GM23338 (cell line): ENCODE data around the gene FAXDC2. TPM values are rescaled to one million over a fixed set of nuclear protein-coding genes. Genes with fewer than 3 reads are reported as not detected.

Source experiments
- ATAC-seq: fragments of 200-7000 bp; cut with Tn5 transposase; 3 replicates; pipeline ENCODE4 v1.9.1; 2020
- DNase-seq: peaks from one replicate; pipeline ENCODE4 v3.0.0-alpha.2; 2015; ENCODE audit warnings: low spot score
- H2AFZ ChIP-seq: fragments of 200-600 bp; sonication (generic); 2 replicates; pipeline ENCODE4 v1.8.0; 2016; ENCODE audit warnings: antibody characterized with exemption, mild to moderate bottlenecking, moderate library complexity
- H3F3A ChIP-seq: fragments of 200-600 bp; sonication (generic); replicated peaks from 2 replicates; pipeline ENCODE4 v1.8.0; 2017; ENCODE audit warnings: antibody characterized with exemption, mixed run types, low read depth
- H3K27ac ChIP-seq: fragments of 200-600 bp; sonication (generic); 2 replicates; pipeline ENCODE4 v1.6.1; 2016; ENCODE audit warnings: low read depth
- H3K27me3 ChIP-seq: fragments of 200-600 bp; sonication (generic); 2 replicates; pipeline ENCODE4 v1.8.0; 2016; ENCODE audit warnings: mild to moderate bottlenecking, mixed run types, moderate library complexity; ENCODE audit not compliant: insufficient read depth
- H3K36me3 ChIP-seq: fragments of 200-600 bp; sonication (generic); 2 replicates; pipeline ENCODE4 v1.8.0; 2016; ENCODE audit warnings: mild to moderate bottlenecking; ENCODE audit not compliant: insufficient read depth
- H3K4me1 ChIP-seq: fragments of 200-600 bp; sonication (generic); 2 replicates; pipeline ENCODE4 v1.8.0; 2016; ENCODE audit warnings: mild to moderate bottlenecking, moderate library complexity; ENCODE audit not compliant: insufficient read depth
- H3K4me2 ChIP-seq: fragments of 200-600 bp; sonication (generic); 2 replicates; pipeline ENCODE4 v1.7.1; 2017; ENCODE audit warnings: mixed run types
- H3K4me3 ChIP-seq: fragments of 200-600 bp; sonication (generic); 2 replicates; pipeline ENCODE4 v1.6.1; 2016; ENCODE audit warnings: mixed run types
- H3K79me2 ChIP-seq: fragments of 200-600 bp; sonication (generic); replicated peaks from 2 replicates; pipeline ENCODE4 v1.8.0; 2017; ENCODE audit warnings: mild to moderate bottlenecking; ENCODE audit not compliant: insufficient read depth
- H3K9me2 ChIP-seq: fragments of 200-600 bp; sonication (generic); 2 replicates; pipeline ENCODE4 v1.8.0; 2017; ENCODE audit not compliant: insufficient read depth
- H4K20me1 ChIP-seq: fragments of 200-600 bp; sonication (generic); replicated peaks from 2 replicates; pipeline ENCODE4 v1.8.0; 2017; ENCODE audit warnings: mild to moderate bottlenecking; ENCODE audit not compliant: insufficient read depth
- H3K27ac Mint-ChIP-seq: 2 replicates; pipeline ENCODE4 v1.8.0; 2020; ENCODE audit warnings: inconsistent platforms, mild to moderate bottlenecking, moderate library complexity, mixed read lengths
- H3K27me3 Mint-ChIP-seq: 3 replicates; pipeline ENCODE4 v1.8.0; 2022; ENCODE audit warnings: low read depth, mild to moderate bottlenecking, moderate library complexity, mixed read lengths, inconsistent platforms; ENCODE audit not compliant: insufficient read depth, poor library complexity
- H3K36me3 Mint-ChIP-seq: 3 replicates; pipeline ENCODE4 v1.8.0; 2021; ENCODE audit warnings: low read depth, mild to moderate bottlenecking, inconsistent platforms, moderate library complexity, mixed read lengths
- H3K4me1 Mint-ChIP-seq: 3 replicates; pipeline ENCODE4 v1.8.0; 2020; ENCODE audit warnings: mild to moderate bottlenecking, inconsistent platforms, mixed read lengths
- H3K4me3 Mint-ChIP-seq: 3 replicates; pipeline ENCODE4 v1.8.0; 2021; ENCODE audit warnings: moderate library complexity, mild to moderate bottlenecking, inconsistent platforms, mixed read lengths
- H3K9me3 Mint-ChIP-seq: 3 replicates; pipeline ENCODE4 v1.8.0; 2020; ENCODE audit warnings: moderate library complexity, mild to moderate bottlenecking, inconsistent platforms, mixed read lengths
- CREB1 ChIP-seq: fragments of 250-450 bp; sonication (Bioruptor Pico); IDR thresholded peaks from 2 replicates; pipeline ENCODE4 v1.5.0; 2020; ENCODE audit warnings: low read depth, mild to moderate bottlenecking, moderate library complexity
- CTCF ChIP-seq, 2 experiments: fragments of 200-600 bp in 1 of 2; sonication (generic) in 1 of 2; conservative IDR thresholded peaks; 2 replicates each; pipeline versions ENCODE4 v1.5.1 to v1.6.1; 2016 to 2017; ENCODE audit warnings: antibody characterized with exemption in 2 of 2, low read depth in 2 of 2, mild to moderate bottlenecking in 2 of 2, moderate library complexity in 1 of 2
- ETS1 ChIP-seq: IDR thresholded peaks from 2 replicates; pipeline ENCODE4 v1.6.1; 2016; ENCODE audit warnings: antibody characterized with exemption
- EZH2 ChIP-seq: fragments of 200-600 bp; sonication (generic); IDR thresholded peaks from one replicate; pipeline ENCODE4 v1.8.0; 2017; ENCODE audit warnings: antibody characterized with exemption, mild to moderate bottlenecking, low read depth; ENCODE audit not compliant: unreplicated experiment
- EZH2phosphoT487 ChIP-seq: fragments of 200-600 bp; sonication (generic); IDR thresholded peaks from one replicate; pipeline ENCODE4 v1.8.1; 2018; ENCODE audit warnings: antibody characterized with exemption; ENCODE audit not compliant: unreplicated experiment
- JUNB ChIP-seq: IDR thresholded peaks from one replicate; pipeline ENCODE4 v1.6.1; 2016; ENCODE audit warnings: antibody characterized with exemption; ENCODE audit not compliant: unreplicated experiment
- NANOG ChIP-seq: IDR thresholded peaks from 2 replicates; pipeline ENCODE4 v1.6.1; 2016; ENCODE audit warnings: antibody characterized with exemption, borderline replicate concordance
- POLR2AphosphoS5 ChIP-seq: IDR thresholded peaks from 2 replicates; pipeline ENCODE4 v1.6.1; 2016; ENCODE audit warnings: antibody characterized with exemption, low read depth
- REST ChIP-seq: IDR thresholded peaks from one replicate; pipeline ENCODE4 v1.6.1; 2018; ENCODE audit warnings: antibody characterized with exemption; ENCODE audit not compliant: unreplicated experiment
- STAT1 ChIP-seq: IDR thresholded peaks from one replicate; pipeline ENCODE4 v1.6.1; 2016; ENCODE audit warnings: antibody characterized with exemption; ENCODE audit not compliant: unreplicated experiment
- ZNF114 ChIP-seq: fragments of 250-450 bp; sonication (Bioruptor Pico); IDR thresholded peaks from 2 replicates; pipeline ENCODE4 v1.5.0; 2020; ENCODE audit warnings: mild to moderate bottlenecking, moderate library complexity
- ZNF331 ChIP-seq: fragments of 250-450 bp; sonication (Bioruptor Pico); IDR thresholded peaks from 2 replicates; pipeline ENCODE4 v1.5.0; 2020; ENCODE audit warnings: low read depth, mild to moderate bottlenecking, moderate library complexity
- ZNF462 ChIP-seq: fragments of 250-450 bp; sonication (Bioruptor Pico); IDR thresholded peaks from 2 replicates; pipeline ENCODE4 v1.5.0; 2020; ENCODE audit warnings: mild to moderate bottlenecking, moderate library complexity
- polyA plus RNA-seq: library from polyadenylated mRNA; unstranded; fragments of >200 nt; fragmentation: Nextera tagmentation; extraction: Ambion mirVana; gene quantifications from 2 replicates; pipeline ENCODE4 v1.2.1, GENCODE V29; 2016
- total RNA-seq: library from RNA; depleted of rRNA; stranded (reverse); fragments of >200 nt; shearing (Covaris generic); gene quantifications from 2 replicates; pipeline ENCODE4 v1.2.3, GENCODE V29; 2014

FAXDC2 gene
- total and polyA plus RNA-seq, 2 experiments from 2014 or later, result 4.0 to 4.6 TPM

- H3K27ac Mint-ChIP-seq, result no peak overlapping the region
Observed at GRCh38 chr5:154797762-154798161, 52.6 kb downstream of the FAXDC2 start.

More at GRCh38 chr5:154797762-154798161, 52.6 kb downstream of the FAXDC2 start:
- H3K79me2 ChIP-seq, result peaks cover 78% of the 10 kb centered on the region
- H3K36me3 ChIP-seq, result peaks cover 90% of the 10 kb centered on the region
- no peaks in the 10 kb centered on the region for H3K4me1 ChIP-seq
- H3K27me3 ChIP-seq, result no peaks in the 10 kb centered on the region
- H3K9me2 ChIP-seq, result no peaks in the 10 kb centered on the region
- TF ChIP-seq CTCF (conservative IDR thresholded peaks at IDR 0.05; ENCODE audit: low read depth in 2 of 2), result no peak
- no peak for TF ChIP-seq ZNF462
- TF ChIP-seq JUNB, result no peak
- TF ChIP-seq CREB1 (CRISPR knock-in tag), result no peak
- no peak for TF ChIP-seq EZH2
- TF ChIP-seq ZNF331 (CRISPR knock-in tag), result no peak
- no peak for TF ChIP-seq ZNF114
- TF ChIP-seq NANOG, result no peak
- no peak for TF ChIP-seq ETS1
- no peak for TF ChIP-seq EZH2phosphoT487
- TF ChIP-seq STAT1, result no peak
- TF ChIP-seq REST, result no peak
- no peak for TF ChIP-seq POLR2AphosphoS5
- peaks cover 72% of the 10 kb centered on the region for H4K20me1 ChIP-seq
- DNase-seq, result no peak
- H3K9me3 Mint-ChIP-seq, result no peaks in the 10 kb centered on the region
- H3K27me3 Mint-ChIP-seq, result peaks cover 6% of the 10 kb centered on the region
- H3K36me3 Mint-ChIP-seq, result peaks cover 94% of the 10 kb centered on the region
- no peak overlapping the region for H2AFZ ChIP-seq
- no peak overlapping the region for H3K27ac ChIP-seq
- no peak for ATAC-seq
- peaks cover 47% of the 10 kb centered on the region for H3F3A ChIP-seq
- no peaks in the 10 kb centered on the region for H3K4me1 Mint-ChIP-seq
- H3K4me3 Mint-ChIP-seq, result no peak overlapping the region
- H3K4me3 ChIP-seq, result no peak overlapping the region
- no peak overlapping the region for H3K4me2 ChIP-seq
